A549 (cell line): ENCODE data around the gene KIF26A. TPM values are rescaled to one million over a fixed set of nuclear protein-coding genes. Genes with fewer than 3 reads are reported as not detected.
"Not testable (repeated sequence)": the region's sequence is repeated elsewhere in the genome, so short reads cannot be mapped to it uniquely, and the experiment has no call there.

Source experiments
- ATAC-seq, 2 experiments: fragments of 200-7000 bp in 1 of 2; fragments of >200 bp in 1 of 2; cut with Nextera tagmentation in 1 of 2; cut with Tn5 transposase in 1 of 2; 3 replicates each; pipeline versions ENCODE4 v1.8.0 to v1.9.1; 2018 to 2020; ENCODE audit warnings: mild to moderate bottlenecking in 1 of 2, moderate library complexity in 1 of 2
- CTCF ChIA-PET: fragments of 300-600 bp; sonication (Branson Sonifier 250); formaldehyde crosslinking; extraction: SDS; loops from one replicate; lab custom pipeline; 2021; ENCODE audit warnings: antibody characterized with exemption, inconsistent platforms; lab: Yijun Ruan, JAX
- POLR2A ChIA-PET: fragments of 350-600 bp; formaldehyde crosslinking; extraction: SDS; loops from one replicate; lab custom pipeline; 2021; ENCODE audit warnings: antibody characterized with exemption, inconsistent platforms; lab: Yijun Ruan, JAX
- DNase-seq, 2 experiments: peaks; one replicate each; pipeline versions ENCODE4 v3.0.0 to v3.0.0-alpha.2; 2011 to 2016; ENCODE audit warnings: low read depth in 1 of 2, low spot score in 1 of 2
- FAIRE-seq: peaks from 2 replicates; lab custom pipeline; 2011; peaks lifted over from hg19 to GRCh38; lab: Jason Lieb, UNC
- H3K27ac ChIP-seq, 2 experiments: fragments of >200 bp; sonication (Bioruptor Twin); formaldehyde crosslinking; 3 replicates each; pipeline ENCODE4 v1.5.1; 2016 to 2017
- H3K4me1 ChIP-seq: fragments of >200 bp; sonication (Bioruptor Twin); formaldehyde crosslinking; 3 replicates; pipeline ENCODE4 v1.6.1; 2016
- H3K4me2 ChIP-seq: fragments of >200 bp; sonication (Bioruptor Twin); formaldehyde crosslinking; 3 replicates; pipeline ENCODE4 v1.6.1; 2016
- H3K4me3 ChIP-seq: fragments of >200 bp; sonication (Bioruptor Twin); formaldehyde crosslinking; 3 replicates; pipeline ENCODE4 v1.5.1; 2016
- H3K9me3 ChIP-seq: fragments of >200 bp; sonication (Bioruptor Twin); formaldehyde crosslinking; 3 replicates; pipeline ENCODE4 v1.6.1; 2016
- ATOH8 ChIP-seq: fragments of 250-450 bp; sonication (Bioruptor Pico); IDR thresholded peaks from 2 replicates; pipeline ENCODE4 v1.5.0; 2020; ENCODE audit warnings: low read depth, mild to moderate bottlenecking, moderate library complexity
- CHD4 ChIP-seq: fragments of 200-600 bp; sonication (generic); IDR thresholded peaks from 2 replicates; pipeline ENCODE4 v1.6.1; 2016; ENCODE audit warnings: antibody characterized with exemption, mild to moderate bottlenecking, borderline replicate concordance
- FOXS1 ChIP-seq: fragments of 250-450 bp; sonication (Bioruptor Pico); IDR thresholded peaks from 2 replicates; pipeline ENCODE4 v1.5.0; 2020; ENCODE audit warnings: mild to moderate bottlenecking, moderate library complexity
- GATA3 ChIP-seq: IDR thresholded peaks from 2 replicates; pipeline ENCODE4 v1.6.1; 2012; ENCODE audit warnings: borderline replicate concordance
- HEYL ChIP-seq: fragments of 250-450 bp; sonication (Bioruptor Pico); IDR thresholded peaks from 2 replicates; pipeline ENCODE4 v1.8.0; 2021; ENCODE audit warnings: mild to moderate bottlenecking, moderate library complexity
- HOXB13 ChIP-seq: fragments of 250-450 bp; sonication (Bioruptor Pico); IDR thresholded peaks from 2 replicates; pipeline ENCODE4 v1.5.0; 2020; ENCODE audit warnings: low read depth, mild to moderate bottlenecking, moderate library complexity
- NPAS2 ChIP-seq: fragments of 250-450 bp; sonication (Bioruptor Pico); IDR thresholded peaks from 2 replicates; pipeline ENCODE4 v1.8.0; 2022; ENCODE audit warnings: mild to moderate bottlenecking, moderate library complexity, borderline replicate concordance
- RAD21 ChIP-seq, 2 experiments: fragments of >200 bp in 1 of 2; sonication (Bioruptor Twin) in 1 of 2; formaldehyde crosslinking in 1 of 2; IDR thresholded peaks in 1 of 2; conservative IDR thresholded peaks in 1 of 2; 2 replicates in 1 of 2; 3 replicates in 1 of 2; pipeline ENCODE4 v1.6.1; 2012 to 2018; ENCODE audit warnings: inconsistent platforms in 1 of 2
- RARB ChIP-seq: fragments of 250-450 bp; sonication (Bioruptor Pico); IDR thresholded peaks from 2 replicates; pipeline ENCODE4 v1.8.0; 2021; ENCODE audit warnings: mild to moderate bottlenecking, moderate library complexity
- SMC3 ChIP-seq: fragments of >200 bp; sonication (Bioruptor Twin); formaldehyde crosslinking; IDR thresholded peaks from 3 replicates; pipeline ENCODE4 v1.6.1; 2018; ENCODE audit warnings: inconsistent platforms
- WGBS: methylation state at CpG from one replicate; pipeline ENCODE4 v1.1.6; 2017; ENCODE audit errors: missing lambda C conversion rate; 5-methylcytosine and 5-hydroxymethylcytosine counted together
- polyA plus RNA-seq, 4 experiments: library from polyadenylated mRNA; depleted of rRNA in 3 of 4; stranded (reverse); fragments of >200 nt; fragmentation: RNase III in 1 of 4; extraction: RNeasy Plus Mini Kit Qiagen cat#74134 plus additional on column Dnase treatment in 1 of 4; gene quantifications; 2 replicates in 3 of 4; 3 replicates in 1 of 4; pipeline ENCODE4 v1.2.3, GENCODE V29; 2011 to 2017
- TF ChIP-seq, protein P1 (sequence below): fragments of >200 bp; sonication (Bioruptor Twin); formaldehyde crosslinking; IDR thresholded peaks from 3 replicates; pipeline ENCODE4 v1.5.1; 2016
- TF ChIP-seq, protein P2 (sequence below): fragments of >200 bp; sonication (Bioruptor Twin); formaldehyde crosslinking; IDR thresholded peaks from 3 replicates; pipeline ENCODE4 v1.6.1; 2016
- TF ChIP-seq, protein P3 (sequence below): IDR thresholded peaks from 2 replicates; pipeline ENCODE4 v1.6.1; 2012

Gene KIF26A
- polyA plus RNA-seq, 2 of the 4 experiments (the other 2 are of a cell fraction) = 0.28 to 2.3 TPM

GRCh38 chr14:104224131-104224505 is 85.7 kb downstream of the KIF26A start:
- POLR2A ChIA-PET = no interaction called here
- CTCF ChIA-PET = interaction anchor here (0.8 to 1.4 kb wide), 4 partner anchors 10 to 334 kb away, joined by 3 to 5 read pairs (median 3); no protein-coding TSS in a partner anchor
- ATAC-seq = no peak

DNA sequence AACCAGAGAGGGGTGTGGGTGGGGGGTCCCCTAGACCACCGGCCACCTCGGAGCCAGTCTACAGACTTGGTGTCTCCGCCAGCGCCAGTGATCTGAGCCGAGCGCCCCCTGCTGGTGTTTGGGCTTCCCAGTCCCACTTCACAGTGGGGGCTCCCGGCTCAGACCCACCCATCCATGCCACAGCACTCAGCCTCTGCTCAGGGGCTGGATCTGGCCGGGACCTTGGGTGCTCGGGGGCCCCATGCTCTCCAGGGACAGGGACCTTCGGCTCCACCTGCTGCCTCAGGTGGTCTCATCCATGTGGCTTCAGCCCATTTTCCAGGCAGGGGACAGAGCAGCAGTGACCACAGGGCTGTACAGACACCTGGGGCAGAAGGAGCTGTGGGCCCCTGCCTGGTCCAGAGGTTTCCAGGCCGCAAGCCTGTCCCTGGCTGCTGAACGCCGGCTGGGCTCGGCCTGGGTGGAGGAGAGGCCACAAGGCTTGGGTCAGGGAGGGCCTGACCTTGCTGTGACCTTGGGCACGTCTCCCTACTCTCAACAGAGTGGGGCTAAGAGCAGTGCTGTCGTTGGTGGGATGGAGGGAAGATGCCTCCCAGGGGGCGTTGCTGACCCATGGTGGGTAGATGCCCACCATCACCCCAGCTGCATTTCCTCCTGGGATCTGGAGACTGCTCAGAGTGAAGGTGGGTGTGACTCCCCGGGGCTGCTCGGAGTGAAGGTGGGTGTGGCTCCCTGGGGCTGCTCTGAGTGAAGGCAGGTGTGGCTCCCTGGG is 86.3 kb downstream of the KIF26A start:
- TF ChIP-seq RAD21 (conservative IDR thresholded peaks at IDR 0.05 in 1 of 2, IDR thresholded peaks at IDR 0.05 in 1 of 2) (peak; percentile 8 to 27; a peak in 1 of 5 replicates), SMC3 (0 out of 3 replicates have a peak, but pooled peaks have one; percentile 28), CHD4 (no peak)
- TF ChIP-seq, protein P1, sequence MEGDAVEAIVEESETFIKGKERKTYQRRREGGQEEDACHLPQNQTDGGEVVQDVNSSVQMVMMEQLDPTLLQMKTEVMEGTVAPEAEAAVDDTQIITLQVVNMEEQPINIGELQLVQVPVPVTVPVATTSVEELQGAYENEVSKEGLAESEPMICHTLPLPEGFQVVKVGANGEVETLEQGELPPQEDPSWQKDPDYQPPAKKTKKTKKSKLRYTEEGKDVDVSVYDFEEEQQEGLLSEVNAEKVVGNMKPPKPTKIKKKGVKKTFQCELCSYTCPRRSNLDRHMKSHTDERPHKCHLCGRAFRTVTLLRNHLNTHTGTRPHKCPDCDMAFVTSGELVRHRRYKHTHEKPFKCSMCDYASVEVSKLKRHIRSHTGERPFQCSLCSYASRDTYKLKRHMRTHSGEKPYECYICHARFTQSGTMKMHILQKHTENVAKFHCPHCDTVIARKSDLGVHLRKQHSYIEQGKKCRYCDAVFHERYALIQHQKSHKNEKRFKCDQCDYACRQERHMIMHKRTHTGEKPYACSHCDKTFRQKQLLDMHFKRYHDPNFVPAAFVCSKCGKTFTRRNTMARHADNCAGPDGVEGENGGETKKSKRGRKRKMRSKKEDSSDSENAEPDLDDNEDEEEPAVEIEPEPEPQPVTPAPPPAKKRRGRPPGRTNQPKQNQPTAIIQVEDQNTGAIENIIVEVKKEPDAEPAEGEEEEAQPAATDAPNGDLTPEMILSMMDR = peak; percentile 54
- Histone ChIP-seq H3K4me2 (no peak overlapping the region), H3K4me1 (no peaks in the 10 kb centered on the region), H3K9me3 (no peaks in the 10 kb centered on the region), H3K4me3 (no peak overlapping the region), H3K27ac (no peak overlapping the region)
- ChIA-PET CTCF (interaction anchor here (0.5 to 1.4 kb wide), 4 partner anchors 10 to 17 kb away, joined by 3 to 5 read pairs (median 4); no protein-coding TSS in a partner anchor), POLR2A (no interaction called here)
- FAIRE-seq (no peak), ATAC-seq (peak in 1 of 2 experiments; percentile 79; a peak in 3 of 6 replicates), DNase-seq (peak; percentile 15 to 35)
- 2% methylated on average over 8 of the region's 19 CpGs for WGBS

More at GRCh38 chr14:104224131-104224505, 85.7 kb downstream of the KIF26A start:
- no peak for FAIRE-seq
- H3K4me2 ChIP-seq = no peak overlapping the region
- TF ChIP-seq FOXS1 (CRISPR knock-in tag) (no peak), SMC3 (no peak), ATOH8 (no peak), HEYL (CRISPR knock-in tag) (no peak), RARB (no peak), NPAS2 (no peak), RAD21 (conservative IDR thresholded peaks at IDR 0.05 in 1 of 2, IDR thresholded peaks at IDR 0.05 in 1 of 2) (no peak), GATA3 (no peak), HOXB13 (CRISPR knock-in tag) (no peak)
- TF ChIP-seq, protein P2, sequence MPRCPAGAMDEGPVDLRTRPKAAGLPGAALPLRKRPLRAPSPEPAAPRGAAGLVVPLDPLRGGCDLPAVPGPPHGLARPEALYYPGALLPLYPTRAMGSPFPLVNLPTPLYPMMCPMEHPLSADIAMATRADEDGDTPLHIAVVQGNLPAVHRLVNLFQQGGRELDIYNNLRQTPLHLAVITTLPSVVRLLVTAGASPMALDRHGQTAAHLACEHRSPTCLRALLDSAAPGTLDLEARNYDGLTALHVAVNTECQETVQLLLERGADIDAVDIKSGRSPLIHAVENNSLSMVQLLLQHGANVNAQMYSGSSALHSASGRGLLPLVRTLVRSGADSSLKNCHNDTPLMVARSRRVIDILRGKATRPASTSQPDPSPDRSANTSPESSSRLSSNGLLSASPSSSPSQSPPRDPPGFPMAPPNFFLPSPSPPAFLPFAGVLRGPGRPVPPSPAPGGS = no peak
- TF ChIP-seq, protein P3, sequence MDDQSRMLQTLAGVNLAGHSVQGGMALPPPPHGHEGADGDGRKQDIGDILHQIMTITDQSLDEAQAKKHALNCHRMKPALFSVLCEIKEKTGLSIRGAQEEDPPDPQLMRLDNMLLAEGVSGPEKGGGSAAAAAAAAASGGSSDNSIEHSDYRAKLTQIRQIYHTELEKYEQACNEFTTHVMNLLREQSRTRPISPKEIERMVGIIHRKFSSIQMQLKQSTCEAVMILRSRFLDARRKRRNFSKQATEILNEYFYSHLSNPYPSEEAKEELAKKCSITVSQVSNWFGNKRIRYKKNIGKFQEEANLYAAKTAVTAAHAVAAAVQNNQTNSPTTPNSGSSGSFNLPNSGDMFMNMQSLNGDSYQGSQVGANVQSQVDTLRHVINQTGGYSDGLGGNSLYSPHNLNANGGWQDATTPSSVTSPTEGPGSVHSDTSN = no peak
- 54% methylated on average over 8 of the region's 8 CpGs for WGBS
- H3K4me3 ChIP-seq = no peak overlapping the region
- no peak overlapping the region for H3K27ac ChIP-seq
- H3K9me3 ChIP-seq = no peaks in the 10 kb centered on the region
- H3K4me1 ChIP-seq = no peaks in the 10 kb centered on the region
- DNase-seq = no peak

GRCh38 chr14:104225278-104226190 is 87.1 kb downstream of the KIF26A start:
- WGBS = 14% methylated on average over 10 of the region's 28 CpGs
- FAIRE-seq, H3K27ac ChIP-seq, POLR2A ChIA-PET, DNase-seq, H3K9me3 ChIP-seq, H3K4me1 ChIP-seq, H3K4me3 ChIP-seq, H3K4me2 ChIP-seq, ATAC-seq: not testable (repeated sequence)
- CTCF ChIA-PET = interaction anchor here (0.5 to 1.3 kb wide), 4 partner anchors 11 to 131 kb away, joined by 3 to 4 read pairs (median 3); no protein-coding TSS in a partner anchor
